Measurements from ENCODE around the gene ATG4D. TPM values are rescaled to one million over a fixed set of nuclear protein-coding genes. Genes with fewer than 3 reads are reported as not detected.

ATG4D gene
- total RNA-seq, 2 experiments from 2014 or later: 29.6 to 46.8 TPM

- no peaks in the 10 kb centered on the region for H3K36me3 ChIP-seq (ENCODE audit: insufficient read depth, low read length)
- H3K4me3 ChIP-seq (ENCODE audit: low read depth, low read length, poor library complexity, severe bottlenecking): no peak overlapping the region
- intact Hi-C loops (cut with micrococcal nuclease; ENCODE audit: unreplicated experiment): no loop called here
- H3K4me2 ChIP-seq (ENCODE audit: low read length): no peak overlapping the region
- BruUV-seq (replicated peaks): no TSS peak
- H4K20me1 ChIP-seq (ENCODE audit: insufficient read depth, low read length): no peaks in the 10 kb centered on the region
- H3K27ac ChIP-seq (ENCODE audit: low read depth, low read length, poor library complexity, severe bottlenecking): no peak overlapping the region
- TF ChIP-seq EZH2phosphoT487 (IDR thresholded peaks at IDR 0.05; ENCODE audit: borderline replicate concordance, low read depth, low read length) (no peak), CTCF (conservative IDR thresholded peaks at IDR 0.05; ENCODE audit: low read length) (no peak)
- H3K4me1 ChIP-seq (ENCODE audit: insufficient read depth, low read length, poor library complexity, severe bottlenecking): peaks cover 13% of the 10 kb centered on the region
- no peaks in the 10 kb centered on the region for H3K79me2 ChIP-seq (ENCODE audit: insufficient read depth, low read depth, low read length)
- H3K9me2 ChIP-seq (ENCODE audit: insufficient read depth, low read length): no peaks in the 10 kb centered on the region
- no peak overlapping the region for H2AFZ ChIP-seq (ENCODE audit: low read length)
- POLR2A ChIA-PET: no interaction called here
- CTCF ChIA-PET (ENCODE audit: unreplicated experiment): no interaction called here
- no peaks in the 10 kb centered on the region for H3K9me3 ChIP-seq (ENCODE audit: low read length)
- no peak for DNase-seq (ENCODE audit: low spot score)
Observed at GRCh38 chr19:10516671-10517286, 26.9 kb upstream of the ATG4D start.

- DNase-seq (ENCODE audit: low spot score): no peak
- Histone ChIP-seq H3K9me3 (ENCODE audit: low read length) (no peaks in the 10 kb centered on the region), H3K9me2 (ENCODE audit: insufficient read depth, low read length) (no peaks in the 10 kb centered on the region), H2AFZ (ENCODE audit: low read length) (peak within 1 kb of the TSS; percentile 25; the same call in 1 of the 2 replicates), H3K4me1 (ENCODE audit: insufficient read depth, low read length, poor library complexity, severe bottlenecking) (peaks cover 13% of the 10 kb centered on the region), H4K20me1 (ENCODE audit: insufficient read depth, low read length) (no peaks in the 10 kb centered on the region), H3K79me2 (ENCODE audit: insufficient read depth, low read depth, low read length) (no peaks in the 10 kb centered on the region), H3K4me2 (ENCODE audit: low read length) (peak within 1 kb of the TSS; percentile 42), H3K27ac (ENCODE audit: low read depth, low read length, poor library complexity, severe bottlenecking) (no peak within 1 kb of the TSS), H3K4me3 (ENCODE audit: low read depth, low read length, poor library complexity, severe bottlenecking) (peak within 1 kb of the TSS; percentile 6), H3K36me3 (ENCODE audit: insufficient read depth, low read length) (no peaks in the 10 kb centered on the region)
- ChIA-PET CTCF (ENCODE audit: unreplicated experiment) (no interaction called here), POLR2A (no interaction called here)
- BruUV-seq (replicated peaks): no TSS peak
- TF ChIP-seq EZH2phosphoT487 (IDR thresholded peaks at IDR 0.05; ENCODE audit: borderline replicate concordance, low read depth, low read length) (no peak), CTCF (conservative IDR thresholded peaks at IDR 0.05; ENCODE audit: low read length) (no peak)
- intact Hi-C loops (cut with micrococcal nuclease; ENCODE audit: unreplicated experiment): no loop called here
Observed at GRCh38 chr19:10517361-10517759, 26.3 kb upstream of the ATG4D start, which contains the start of gene S1PR5. TSS of gene S1PR5 (minus strand) at chr19:10517447. CDS start at chr19:10515011, 2,436 bp downstream.

GRCh38 chr19:10517760-10518443, 25.8 kb upstream of the ATG4D start:
- H3K4me2 ChIP-seq (ENCODE audit: low read length): peak overlapping the region; percentile 42
- POLR2A ChIA-PET: no interaction called here
- BruUV-seq (replicated peaks): no TSS peak
- H3K79me2 ChIP-seq (ENCODE audit: insufficient read depth, low read depth, low read length): no peaks in the 10 kb centered on the region
- no peaks in the 10 kb centered on the region for H3K36me3 ChIP-seq (ENCODE audit: insufficient read depth, low read length)
- H3K9me2 ChIP-seq (ENCODE audit: insufficient read depth, low read length): no peaks in the 10 kb centered on the region
- H2AFZ ChIP-seq (ENCODE audit: low read length): peak overlapping the region; percentile 25; the same call in 1 of the 2 replicates
- no peak overlapping the region for H3K27ac ChIP-seq (ENCODE audit: low read depth, low read length, poor library complexity, severe bottlenecking)
- intact Hi-C loops (cut with micrococcal nuclease; ENCODE audit: unreplicated experiment): no loop called here
- H3K9me3 ChIP-seq (ENCODE audit: low read length): no peaks in the 10 kb centered on the region
- CTCF ChIA-PET (ENCODE audit: unreplicated experiment): no interaction called here
- no peak for DNase-seq (ENCODE audit: low spot score)
- no peaks in the 10 kb centered on the region for H4K20me1 ChIP-seq (ENCODE audit: insufficient read depth, low read length)
- TF ChIP-seq EZH2phosphoT487 (IDR thresholded peaks at IDR 0.05; ENCODE audit: borderline replicate concordance, low read depth, low read length) (no peak), CTCF (conservative IDR thresholded peaks at IDR 0.05; ENCODE audit: low read length) (no peak)
- peak overlapping the region; percentile 6 for H3K4me3 ChIP-seq (ENCODE audit: low read depth, low read length, poor library complexity, severe bottlenecking)
- H3K4me1 ChIP-seq (ENCODE audit: insufficient read depth, low read length, poor library complexity, severe bottlenecking): peaks cover 13% of the 10 kb centered on the region

Measured in OCI-LY7 (cell line).